DND-41 (cell line): Measurements from ENCODE around the gene ATP6V1B1.
"Not testable (repeated sequence)": the region's sequence is repeated elsewhere in the genome, so short reads cannot be mapped to it uniquely, and the experiment has no call there.

Source experiments
- ATAC-seq: fragments of 200-7000 bp; cut with Tn5 transposase; 3 replicates; pipeline ENCODE4 v1.9.1; 2021; ENCODE audit warnings: low read depth; ENCODE audit not compliant: insufficient read depth
- DNase-seq: peaks from one replicate; pipeline ENCODE4 v3.0.0-alpha.2; 2020
- H2AFZ ChIP-seq: 2 replicates; pipeline ENCODE4 v1.6.0; 2012; ENCODE audit warnings: low read depth, low read length
- H3K27ac ChIP-seq: 2 replicates; pipeline ENCODE4 v1.5.1; 2012; ENCODE audit warnings: low read length, inconsistent platforms
- H3K27me3 ChIP-seq: fragments of 200-600 bp; sonication (generic); 2 replicates; pipeline ENCODE4 v1.6.0; 2012; ENCODE audit warnings: low read length, mild to moderate bottlenecking, inconsistent platforms; ENCODE audit not compliant: insufficient read depth, poor library complexity
- H3K36me3 ChIP-seq: 2 replicates; pipeline ENCODE4 v1.5.1; 2012; ENCODE audit warnings: low read length, inconsistent platforms; ENCODE audit not compliant: insufficient read depth
- H3K4me1 ChIP-seq: 2 replicates; pipeline ENCODE4 v1.5.1; 2012; ENCODE audit warnings: mild to moderate bottlenecking, low read length; ENCODE audit not compliant: insufficient read depth
- H3K4me2 ChIP-seq: 2 replicates; pipeline ENCODE4 v1.6.0; 2012; ENCODE audit warnings: mild to moderate bottlenecking, moderate library complexity, low read length, inconsistent platforms; ENCODE audit not compliant: insufficient read depth
- H3K4me3 ChIP-seq, 2 experiments: fragments of 200-600 bp in 1 of 2; shearing (Covaris generic) in 1 of 2; 2 replicates each; pipeline ENCODE4 v1.5.1; 2012 to 2016; ENCODE audit warnings: inconsistent platforms in 2 of 2, low read length in 2 of 2, mild to moderate bottlenecking in 2 of 2, low read depth in 1 of 2, moderate library complexity in 1 of 2
- H3K79me2 ChIP-seq: 2 replicates; pipeline ENCODE4 v1.6.0; 2012; ENCODE audit warnings: low read length, inconsistent platforms; ENCODE audit not compliant: insufficient read depth
- H3K9ac ChIP-seq: 2 replicates; pipeline ENCODE4 v1.6.0; 2012; ENCODE audit warnings: low read depth, mild to moderate bottlenecking, inconsistent platforms, low read length, moderate library complexity
- H3K9me3 ChIP-seq: 2 replicates; pipeline ENCODE4 v1.5.1; 2012; ENCODE audit warnings: low read length, moderate library complexity, mild to moderate bottlenecking, inconsistent platforms; ENCODE audit not compliant: insufficient read depth, severe bottlenecking
- H4K20me1 ChIP-seq: 2 replicates; pipeline ENCODE4 v1.6.0; 2012; ENCODE audit warnings: low read length; ENCODE audit not compliant: insufficient read depth
- EZH2 ChIP-seq: IDR thresholded peaks from 3 replicates; pipeline ENCODE4 v1.6.1; 2012; ENCODE audit warnings: borderline replicate concordance, low read depth, mild to moderate bottlenecking, moderate library complexity, low read length, inconsistent platforms; ENCODE audit not compliant: severe bottlenecking
- TF ChIP-seq, protein P1 (sequence below): IDR thresholded peaks from 2 replicates; pipeline ENCODE4 v1.5.1; 2012; ENCODE audit warnings: borderline replicate concordance, low read length, moderate library complexity, mild to moderate bottlenecking; ENCODE audit not compliant: poor library complexity, severe bottlenecking; ENCODE audit errors: extremely low read depth

ATP6V1B1 gene

GRCh38 chr2:71008342-71008741 lies 72.6 kb downstream of the ATP6V1B1 start:
- Histone ChIP-seq H3K9me3 (no peaks in the 10 kb centered on the region), H3K9ac (no peak overlapping the region), H3K27me3 (no peaks in the 10 kb centered on the region), H3K36me3 (no peaks in the 10 kb centered on the region), H2AFZ (no peak overlapping the region), H4K20me1 (no peaks in the 10 kb centered on the region; the same call in 1 of the 2 replicates), H3K4me1 (no peaks in the 10 kb centered on the region), H3K27ac (no peak overlapping the region), H3K79me2 (no peaks in the 10 kb centered on the region), H3K4me2 (no peak overlapping the region), H3K4me3 (no peak overlapping the region)
- ATAC-seq (no peak), DNase-seq (no peak)
- TF ChIP-seq EZH2, result no peak
- TF ChIP-seq, protein P1, sequence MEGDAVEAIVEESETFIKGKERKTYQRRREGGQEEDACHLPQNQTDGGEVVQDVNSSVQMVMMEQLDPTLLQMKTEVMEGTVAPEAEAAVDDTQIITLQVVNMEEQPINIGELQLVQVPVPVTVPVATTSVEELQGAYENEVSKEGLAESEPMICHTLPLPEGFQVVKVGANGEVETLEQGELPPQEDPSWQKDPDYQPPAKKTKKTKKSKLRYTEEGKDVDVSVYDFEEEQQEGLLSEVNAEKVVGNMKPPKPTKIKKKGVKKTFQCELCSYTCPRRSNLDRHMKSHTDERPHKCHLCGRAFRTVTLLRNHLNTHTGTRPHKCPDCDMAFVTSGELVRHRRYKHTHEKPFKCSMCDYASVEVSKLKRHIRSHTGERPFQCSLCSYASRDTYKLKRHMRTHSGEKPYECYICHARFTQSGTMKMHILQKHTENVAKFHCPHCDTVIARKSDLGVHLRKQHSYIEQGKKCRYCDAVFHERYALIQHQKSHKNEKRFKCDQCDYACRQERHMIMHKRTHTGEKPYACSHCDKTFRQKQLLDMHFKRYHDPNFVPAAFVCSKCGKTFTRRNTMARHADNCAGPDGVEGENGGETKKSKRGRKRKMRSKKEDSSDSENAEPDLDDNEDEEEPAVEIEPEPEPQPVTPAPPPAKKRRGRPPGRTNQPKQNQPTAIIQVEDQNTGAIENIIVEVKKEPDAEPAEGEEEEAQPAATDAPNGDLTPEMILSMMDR, result no peak

- H3K27ac ChIP-seq, H2AFZ ChIP-seq, H3K4me3 ChIP-seq, H3K9me3 ChIP-seq, H3K4me1 ChIP-seq, H4K20me1 ChIP-seq, H3K36me3 ChIP-seq, ATAC-seq, H3K4me2 ChIP-seq, DNase-seq, H3K79me2 ChIP-seq, H3K9ac ChIP-seq, H3K27me3 ChIP-seq: not testable (repeated sequence)
These were observed 76.1 kb downstream of the ATP6V1B1 start for GRCh38 chr2:71011786-71012185.
